Immature natural killer cell (primary cell): ENCODE measurements around the gene PNMA8C. TPM values are rescaled to one million over a fixed set of nuclear protein-coding genes. Genes with fewer than 3 reads are reported as not detected.

Experiments
- DNase-seq, 3 donors: peaks; one replicate each; pipeline ENCODE4 v3.0.0; 2022; ENCODE audit warnings: mixed read lengths in 1 of 3
- H3K27ac Mint-ChIP-seq, 6 donors: one replicate each; pipeline ENCODE4 v1.8.0; 2020; ENCODE audit warnings: mixed read lengths in 6 of 6, mild to moderate bottlenecking in 5 of 6, inconsistent platforms in 4 of 6, moderate library complexity in 3 of 6
- H3K27me3 Mint-ChIP-seq, 3 donors: one replicate each; pipeline ENCODE4 v1.8.0; 2020 to 2021; ENCODE audit warnings: low read depth in 3 of 3, mild to moderate bottlenecking in 3 of 3, mixed read lengths in 3 of 3, moderate library complexity in 3 of 3, inconsistent platforms in 1 of 3
- H3K36me3 Mint-ChIP-seq, 3 donors: one replicate each; pipeline ENCODE4 v1.8.0; 2020; ENCODE audit warnings: mixed read lengths in 3 of 3, inconsistent platforms in 2 of 3, mild to moderate bottlenecking in 2 of 3
- H3K4me1 Mint-ChIP-seq, 2 donors: one replicate each; pipeline ENCODE4 v1.8.0; 2020; ENCODE audit warnings: inconsistent platforms in 2 of 2, mild to moderate bottlenecking in 2 of 2, mixed read lengths in 2 of 2, moderate library complexity in 1 of 2
- H3K4me3 Mint-ChIP-seq, 5 donors: one replicate each; pipeline ENCODE4 v1.8.0; 2020; ENCODE audit warnings: mild to moderate bottlenecking in 5 of 5, mixed read lengths in 5 of 5, inconsistent platforms in 3 of 5, moderate library complexity in 3 of 5
- H3K9me3 Mint-ChIP-seq, 6 donors: one replicate each; pipeline ENCODE4 v1.8.0; 2020; ENCODE audit warnings: mild to moderate bottlenecking in 6 of 6, mixed read lengths in 6 of 6, inconsistent platforms in 4 of 6, moderate library complexity in 3 of 6
- polyA plus RNA-seq, 3 donors: library from polyadenylated mRNA; unstranded; fragments of 300-500 nt; fragmentation: Illumina TruSeq; gene quantifications; one replicate each; pipeline ENCODE4 v1.2.3, GENCODE V29; 2021

Gene PNMA8C
- polyA plus RNA-seq, 3 donors from 2014 or later, result 0.04 TPM; not detected in 2

GRCh38 chr19:46412650-46413261, 16.0 kb downstream of the PNMA8C start:
- Mint-ChIP-seq H3K4me3 (no peak overlapping the region), H3K9me3 (no peaks in the 10 kb centered on the region), H3K27ac (no peak overlapping the region), H3K4me1 (peaks cover 0 to 2% of the 10 kb centered on the region in 2 donors), H3K36me3 (no peaks in the 10 kb centered on the region), H3K27me3 (peaks cover 13 to 31% (median 30%) of the 10 kb centered on the region in 3 donors)
- DNase-seq, result no peak

- no peaks in the 10 kb centered on the region for H3K36me3 Mint-ChIP-seq
- H3K9me3 Mint-ChIP-seq, result no peaks in the 10 kb centered on the region
- no peak overlapping the region for H3K4me3 Mint-ChIP-seq
- H3K27ac Mint-ChIP-seq, result no peak overlapping the region
- peaks cover 15 to 33% (median 31%) of the 10 kb centered on the region in 3 donors for H3K27me3 Mint-ChIP-seq
- DNase-seq, result no peak
- peaks cover 0 to 2% of the 10 kb centered on the region in 2 donors for H3K4me1 Mint-ChIP-seq
Measured at GRCh38 chr19:46411925-46412649, 16.6 kb downstream of the PNMA8C start.

DNA sequence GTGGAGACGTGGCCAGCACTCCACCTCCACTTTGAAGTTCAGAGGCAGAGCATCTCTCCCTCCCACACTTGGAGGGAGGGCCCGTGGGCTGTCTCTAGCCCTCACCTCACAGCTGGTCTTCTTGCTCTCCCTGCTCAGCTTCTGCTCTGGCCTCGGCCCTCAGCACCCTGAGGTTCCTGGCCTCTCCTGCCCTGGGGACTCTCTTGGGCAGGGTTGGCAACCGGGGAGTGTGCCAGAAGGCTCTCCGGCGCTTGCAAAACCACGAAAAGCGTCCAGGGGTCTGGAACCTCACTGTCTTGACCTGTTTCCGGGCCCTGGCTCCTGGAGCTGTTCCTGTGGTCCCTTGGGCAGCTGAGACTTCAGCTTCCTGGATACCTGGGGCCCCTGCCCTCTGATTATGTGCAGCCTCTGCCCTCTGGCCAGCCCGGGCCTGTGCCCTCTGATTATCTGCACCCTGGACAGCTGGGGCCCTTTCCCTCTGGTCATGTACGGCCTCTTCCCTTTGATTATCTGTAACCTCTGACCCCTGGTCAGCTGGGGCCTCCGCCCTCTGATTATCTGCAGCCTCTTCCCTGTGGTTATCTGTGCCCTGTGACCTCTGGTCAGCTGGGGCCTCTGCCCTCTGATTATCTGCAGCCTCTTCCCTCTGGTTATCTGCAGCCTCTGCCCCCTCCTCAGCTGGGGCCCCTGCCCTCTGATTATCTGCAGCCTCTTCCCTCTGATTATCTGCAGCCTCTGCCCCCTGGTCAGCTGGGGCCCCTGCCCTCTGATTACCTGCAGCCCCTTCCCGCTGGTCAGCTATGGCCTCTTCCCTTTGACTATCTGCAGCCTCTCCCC, 17.4 kb downstream of the PNMA8C start:
- Mint-ChIP-seq H3K9me3 (no peaks in the 10 kb centered on the region), H3K27ac (no peak overlapping the region), H3K4me3 (no peak overlapping the region), H3K4me1 (peaks cover 0 to 2% of the 10 kb centered on the region in 2 donors), H3K27me3 (peaks cover 19 to 28% (median 27%) of the 10 kb centered on the region in 3 donors), H3K36me3 (no peaks in the 10 kb centered on the region)
- no peak for DNase-seq

DNA sequence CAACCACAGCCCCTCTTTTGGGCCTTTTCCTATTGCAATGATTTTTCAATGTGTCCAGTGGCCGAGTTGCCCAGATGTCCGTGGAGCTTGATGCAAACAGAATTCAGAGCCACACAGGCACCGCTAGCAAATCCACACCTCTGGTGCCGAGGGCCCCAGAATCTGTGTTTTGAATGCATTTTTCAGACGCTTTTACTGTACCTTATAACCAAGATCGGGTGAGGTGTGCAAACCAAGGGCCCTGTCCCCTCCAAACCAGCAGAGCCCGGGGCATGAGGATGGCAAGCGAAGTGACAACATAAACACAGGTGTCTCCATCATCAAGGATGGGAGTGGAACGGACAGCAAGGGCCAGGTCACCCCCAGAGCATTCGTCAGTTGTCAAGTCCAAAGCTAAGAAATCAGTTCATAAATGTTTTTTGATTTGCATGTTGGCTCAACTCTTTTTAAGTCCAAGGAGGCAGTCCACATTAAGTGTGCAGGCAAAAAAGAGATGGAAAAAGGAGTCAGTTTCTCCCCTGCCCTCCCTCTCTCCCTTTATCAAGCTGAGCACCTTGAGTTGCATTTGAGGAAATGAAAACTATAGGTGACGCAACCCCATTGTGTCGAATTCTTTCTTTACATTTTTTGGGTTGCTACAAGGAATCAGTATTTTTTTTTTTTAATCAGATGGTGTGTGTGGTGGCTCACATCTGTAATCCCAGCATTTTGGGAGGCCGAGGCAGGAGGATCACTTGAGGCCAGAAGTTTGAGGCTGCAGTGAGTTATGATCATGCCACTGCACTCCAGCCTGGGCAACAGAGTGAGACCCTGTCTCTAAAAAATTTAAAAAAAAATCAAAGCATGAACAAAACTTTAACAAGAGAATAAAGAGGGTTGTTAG, 18.3 kb downstream of the PNMA8C start:
- Mint-ChIP-seq H3K4me1 (peaks cover 0 to 2% of the 10 kb centered on the region in 2 donors), H3K36me3 (no peaks in the 10 kb centered on the region), H3K27ac (no peak overlapping the region), H3K9me3 (no peaks in the 10 kb centered on the region), H3K4me3 (no peak overlapping the region), H3K27me3 (peaks cover 17 to 33% (median 27%) of the 10 kb centered on the region in 3 donors)
- no peak for DNase-seq

GRCh38 chr19:46409191-46409590, 19.5 kb downstream of the PNMA8C start:
- no peak for DNase-seq
- no peaks in the 10 kb centered on the region for H3K9me3 Mint-ChIP-seq
- peaks cover 20 to 35% (median 32%) of the 10 kb centered on the region in 3 donors for H3K27me3 Mint-ChIP-seq
- H3K4me3 Mint-ChIP-seq, result no peak overlapping the region
- no peak overlapping the region for H3K27ac Mint-ChIP-seq
- no peaks in the 10 kb centered on the region for H3K36me3 Mint-ChIP-seq
- peaks cover 8 to 10% of the 10 kb centered on the region in 2 donors for H3K4me1 Mint-ChIP-seq

DNA sequence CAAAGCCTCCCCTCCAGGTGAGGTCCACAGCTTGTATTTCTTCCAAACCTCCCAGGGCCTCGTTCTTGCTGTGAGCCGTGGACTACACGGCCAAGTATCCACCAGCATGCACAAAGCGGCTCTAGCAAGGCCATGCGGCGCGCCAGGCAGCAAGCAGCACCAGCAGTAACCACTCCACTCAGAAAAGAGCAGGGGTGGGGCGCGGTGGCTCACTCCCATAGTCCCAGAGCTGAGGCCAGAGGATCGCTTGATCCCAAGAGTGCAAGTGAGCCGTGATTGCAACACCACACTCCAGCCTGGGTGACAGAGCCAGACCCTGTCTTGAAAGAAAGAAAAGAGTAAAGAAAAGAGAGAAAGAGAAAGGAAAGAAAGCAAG, 20.1 kb downstream of the PNMA8C start:
- Mint-ChIP-seq H3K36me3 (no peaks in the 10 kb centered on the region), H3K27ac (no peak overlapping the region), H3K4me3 (no peak overlapping the region), H3K4me1 (peaks cover 14 to 15% of the 10 kb centered on the region in 2 donors), H3K9me3 (no peaks in the 10 kb centered on the region), H3K27me3 (peaks cover 19 to 32% (median 27%) of the 10 kb centered on the region in 3 donors)
- no peak for DNase-seq

DNA sequence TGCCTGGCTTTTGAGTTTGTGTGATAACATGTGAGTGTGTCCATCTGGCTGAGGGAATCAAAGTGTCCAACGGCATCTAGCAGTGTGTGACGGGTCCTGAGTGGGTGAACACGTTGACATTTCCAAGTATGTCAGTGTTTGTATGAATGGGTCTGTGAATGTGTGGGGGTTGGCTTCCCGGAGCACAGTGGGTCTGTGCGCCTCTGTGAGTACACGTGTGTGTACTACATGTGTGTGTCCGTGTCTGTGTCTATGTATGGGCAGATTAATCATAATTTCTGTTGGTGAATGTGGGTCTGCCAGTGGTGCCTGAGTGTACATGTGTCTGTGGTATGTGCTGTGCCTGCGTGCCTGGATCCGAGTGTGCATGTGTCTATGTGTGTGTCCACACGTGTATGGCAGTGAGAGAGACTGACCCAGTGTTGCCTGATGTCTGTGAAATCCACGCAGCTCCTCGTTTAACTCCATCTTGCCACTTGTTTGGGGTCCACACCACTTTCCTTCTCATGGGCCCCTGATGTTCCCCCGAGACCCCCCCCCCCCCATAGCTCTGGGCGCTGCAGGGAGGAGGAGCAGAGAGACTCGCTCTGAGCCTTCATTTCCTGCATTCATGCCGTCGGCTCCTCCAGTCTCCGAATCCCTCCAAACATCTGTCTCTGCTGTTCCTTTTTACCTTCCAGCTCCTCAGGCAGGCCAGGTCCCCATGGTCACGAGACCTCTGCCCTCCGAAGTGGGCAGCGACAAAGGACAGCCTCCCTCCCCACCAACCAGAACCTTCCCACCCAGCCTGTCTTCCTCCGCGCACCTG, 20.7 kb downstream of the PNMA8C start:
- H3K9me3 Mint-ChIP-seq, result no peaks in the 10 kb centered on the region
- H3K27me3 Mint-ChIP-seq, result peaks cover 21 to 31% (median 26%) of the 10 kb centered on the region in 3 donors
- DNase-seq, result no peak
- H3K4me3 Mint-ChIP-seq, result peak overlapping the region in 1 of 5 donors; percentile 24
- peak overlapping the region in 2 of 6 donors; percentile 5 to 53 for H3K27ac Mint-ChIP-seq
- H3K4me1 Mint-ChIP-seq, result peaks cover 17% of the 10 kb centered on the region in 2 donors
- no peaks in the 10 kb centered on the region for H3K36me3 Mint-ChIP-seq

DNA sequence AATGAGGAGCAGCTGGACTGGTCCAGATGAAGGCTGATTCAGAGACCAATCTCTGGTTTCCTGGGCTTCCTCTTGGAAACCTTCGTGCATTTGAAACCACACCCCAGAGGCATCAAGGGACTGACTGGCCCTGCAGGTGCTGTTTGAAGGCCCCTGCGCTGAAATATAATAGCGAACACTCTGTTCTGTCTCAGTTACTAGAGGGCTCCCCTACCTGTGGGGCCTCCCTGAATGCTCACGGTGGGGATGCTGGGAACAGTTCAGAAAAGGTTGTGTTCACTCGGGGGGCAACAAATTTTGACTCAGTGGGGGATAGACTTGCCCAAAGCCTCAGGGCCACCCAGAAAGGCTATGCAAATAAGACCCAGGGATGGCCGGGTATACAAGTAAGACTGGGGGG, 21.8 kb downstream of the PNMA8C start:
- no peak for DNase-seq
- Mint-ChIP-seq H3K4me1 (peaks cover 18 to 26% of the 10 kb centered on the region in 2 donors), H3K9me3 (no peaks in the 10 kb centered on the region), H3K27me3 (peaks cover 17 to 28% (median 24%) of the 10 kb centered on the region in 3 donors), H3K4me3 (no peak overlapping the region), H3K27ac (no peak overlapping the region), H3K36me3 (no peaks in the 10 kb centered on the region)

GRCh38 chr19:46404753-46405468, 23.8 kb downstream of the PNMA8C start:
- H3K4me3 Mint-ChIP-seq, result peak overlapping the region; percentile 75 to 87 (median 82)
- peaks cover 15 to 24% (median 16%) of the 10 kb centered on the region in 3 donors for H3K27me3 Mint-ChIP-seq
- no peaks in the 10 kb centered on the region for H3K9me3 Mint-ChIP-seq
- no peak for DNase-seq
- H3K36me3 Mint-ChIP-seq, result no peaks in the 10 kb centered on the region
- peaks cover 18 to 26% of the 10 kb centered on the region in 2 donors for H3K4me1 Mint-ChIP-seq
- H3K27ac Mint-ChIP-seq, result peak overlapping the region in 1 of 6 donors; percentile 30

DNA sequence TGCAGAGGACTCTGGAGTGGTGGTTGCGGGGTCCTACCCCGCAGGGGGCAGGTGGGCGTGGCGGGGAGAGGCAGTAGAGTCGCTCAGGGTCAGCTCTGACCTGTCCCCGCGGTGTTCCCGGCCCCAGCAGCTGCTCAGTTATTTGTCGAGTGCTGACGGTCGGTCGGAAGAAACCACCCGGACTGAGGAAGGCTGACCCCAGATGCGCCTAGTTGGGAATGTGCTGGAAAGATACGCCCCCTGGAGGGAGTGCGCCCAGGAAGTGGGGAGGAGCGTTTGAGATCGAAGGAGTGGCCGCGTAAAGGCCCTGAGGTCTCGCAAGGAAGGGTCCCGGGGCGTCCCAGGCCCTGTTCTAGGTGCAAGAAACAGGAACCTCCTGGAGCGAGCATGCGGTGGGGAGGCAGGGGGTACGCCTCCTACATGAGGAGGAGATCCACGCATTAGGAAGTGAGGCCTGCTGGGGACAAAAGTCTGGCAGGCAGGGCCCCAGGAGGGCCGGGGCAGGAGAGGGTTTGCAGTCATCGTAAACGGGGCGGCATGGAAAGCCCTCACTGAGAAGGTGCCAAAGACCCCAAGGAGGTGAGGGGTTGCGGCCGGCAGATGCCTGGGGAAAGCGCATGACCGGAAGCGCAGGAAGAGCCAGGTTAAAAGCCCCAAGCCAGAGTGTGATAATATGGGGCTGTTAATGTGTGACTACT, 24.5 kb downstream of the PNMA8C start:
- peaks cover 15 to 21% (median 18%) of the 10 kb centered on the region in 3 donors for H3K27me3 Mint-ChIP-seq
- H3K27ac Mint-ChIP-seq, result peak overlapping the region in 3 of 6 donors; percentile 30 to 68 (median 61)
- peak; percentile 27 to 43 (median 33) for DNase-seq
- H3K36me3 Mint-ChIP-seq, result no peaks in the 10 kb centered on the region
- peak overlapping the region; percentile 75 to 87 (median 82) for H3K4me3 Mint-ChIP-seq
- H3K9me3 Mint-ChIP-seq, result no peaks in the 10 kb centered on the region
- peaks cover 18 to 26% of the 10 kb centered on the region in 2 donors for H3K4me1 Mint-ChIP-seq

DNA sequence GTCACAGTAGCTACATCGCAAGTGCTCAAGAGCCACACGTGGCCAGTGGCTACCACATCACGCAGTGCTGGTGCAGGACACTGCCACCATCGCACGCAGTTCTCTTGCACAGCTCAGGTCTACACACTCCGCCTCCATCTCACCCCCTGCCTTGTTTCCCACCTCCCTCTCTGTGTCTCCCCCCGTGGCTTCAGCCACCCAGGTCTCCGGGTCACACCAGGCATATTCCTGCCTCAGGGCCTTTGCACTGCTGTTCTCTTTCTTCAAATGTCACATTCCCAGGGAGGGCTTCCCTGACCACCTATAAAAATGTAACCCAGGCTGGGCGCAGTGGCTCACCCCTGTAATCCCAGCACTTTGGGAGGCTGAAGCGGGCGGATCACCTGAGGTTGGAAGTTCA, 26.0 kb downstream of the PNMA8C start:
- H3K4me1 Mint-ChIP-seq, result peaks cover 17 to 26% of the 10 kb centered on the region in 2 donors
- no peaks in the 10 kb centered on the region for H3K9me3 Mint-ChIP-seq
- peak overlapping the region in 1 of 5 donors; percentile 13 for H3K4me3 Mint-ChIP-seq
- H3K27ac Mint-ChIP-seq, result no peak overlapping the region
- DNase-seq, result no peak
- H3K36me3 Mint-ChIP-seq, result no peaks in the 10 kb centered on the region
- H3K27me3 Mint-ChIP-seq, result peaks cover 15 to 18% (median 16%) of the 10 kb centered on the region in 3 donors
